ENCODE results near the gene MYLK.

The MYLK gene

DNA sequence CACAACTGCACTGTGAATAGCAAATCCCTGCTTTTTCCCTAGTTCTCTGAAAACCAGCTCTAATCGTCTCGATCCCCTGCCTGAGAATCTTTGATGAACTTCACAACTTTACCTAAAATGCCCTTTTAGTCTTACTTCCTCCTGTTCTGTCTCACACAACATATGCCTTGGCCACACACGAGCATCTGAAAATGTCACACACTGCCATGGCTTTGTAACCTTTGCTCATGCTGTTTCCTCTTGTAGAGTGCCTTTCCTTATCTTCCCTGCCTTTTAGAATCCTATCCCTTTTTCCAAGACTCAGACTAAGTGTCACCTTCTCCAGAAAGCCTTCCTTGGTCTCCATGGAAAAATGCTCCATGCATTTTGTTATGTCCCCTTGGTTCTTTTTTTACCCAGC, 227.9 kb downstream of the MYLK start:
- Histone ChIP-seq H3K4me2 (ENCODE audit: low read length) (no peak overlapping the region), H2BK15ac (replicated peaks; ENCODE audit: low read depth) (no peak overlapping the region), H4K5ac (ENCODE audit: low read length) (no peak overlapping the region), H2AK5ac (ENCODE audit: low read length) (no peak overlapping the region), H4K8ac (ENCODE audit: low read depth, low read length) (no peak overlapping the region), H3K4me3 (ENCODE audit: low read length) (no peak overlapping the region), H3K27ac (ENCODE audit: low read depth, low read length) (no peak overlapping the region), H2BK120ac (ENCODE audit: low read depth, low read length) (no peak overlapping the region), H3K36me3 (ENCODE audit: control insufficient read depth, insufficient read depth, low read length) (no peaks in the 10 kb centered on the region), H3K27me3 (ENCODE audit: insufficient read depth, low read length, poor library complexity) (no peaks in the 10 kb centered on the region), H3K79me2 (ENCODE audit: control insufficient read depth, insufficient read depth, low read length) (no peaks in the 10 kb centered on the region), H3K4ac (ENCODE audit: low read depth, low read length) (no peak overlapping the region), H3K23ac (ENCODE audit: low read length) (no peak overlapping the region), H3K9ac (ENCODE audit: low read length) (no peak overlapping the region), H3K18ac (ENCODE audit: low read length) (no peak overlapping the region), H2BK5ac (ENCODE audit: low read length) (no peak overlapping the region), H3K4me1 (ENCODE audit: control insufficient read depth, low read depth, low read length) (no peaks in the 10 kb centered on the region), H3K79me1 (ENCODE audit: low read length) (no peaks in the 10 kb centered on the region), H3K56ac (ENCODE audit: low read length) (no peak overlapping the region)
- DNase-seq: no peak
- no CpG with 5 or more reads among the region's 3 CpGs for WGBS (ENCODE audit: extremely low coverage, insufficient coverage, low lambda C conversion rate)

DNA sequence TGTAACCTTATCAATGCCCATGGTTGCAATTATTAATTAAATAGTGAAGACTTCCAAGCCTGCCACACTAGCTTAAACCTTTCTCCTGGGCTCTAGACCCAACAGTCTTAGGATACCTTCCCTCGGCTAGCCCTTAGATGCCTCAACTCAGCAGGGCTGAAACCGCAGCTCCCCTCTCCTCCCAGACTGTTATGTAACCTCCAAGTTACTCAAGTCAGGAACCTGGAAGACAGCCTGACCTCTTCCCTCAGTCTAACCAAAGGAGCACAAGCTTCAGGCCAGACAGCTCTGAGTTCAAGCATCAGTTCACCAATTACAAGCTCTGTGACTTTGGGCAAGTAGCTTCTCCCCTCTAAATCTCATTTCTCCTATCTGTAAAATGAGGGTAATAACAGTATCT, 228.7 kb downstream of the MYLK start:
- no CpG with 5 or more reads among the region's 2 CpGs for WGBS (ENCODE audit: extremely low coverage, insufficient coverage, low lambda C conversion rate)
- Histone ChIP-seq H3K56ac (ENCODE audit: low read length) (no peak overlapping the region), H3K23ac (ENCODE audit: low read length) (no peak overlapping the region), H3K18ac (ENCODE audit: low read length) (no peak overlapping the region), H4K8ac (ENCODE audit: low read depth, low read length) (no peak overlapping the region), H3K4me1 (ENCODE audit: control insufficient read depth, low read depth, low read length) (no peaks in the 10 kb centered on the region), H3K4me3 (ENCODE audit: low read length) (no peak overlapping the region), H3K4me2 (ENCODE audit: low read length) (no peak overlapping the region), H2BK5ac (ENCODE audit: low read length) (no peak overlapping the region), H3K79me1 (ENCODE audit: low read length) (no peaks in the 10 kb centered on the region), H2BK120ac (ENCODE audit: low read depth, low read length) (no peak overlapping the region), H3K27ac (ENCODE audit: low read depth, low read length) (no peak overlapping the region), H2BK15ac (replicated peaks; ENCODE audit: low read depth) (no peak overlapping the region), H3K36me3 (ENCODE audit: control insufficient read depth, insufficient read depth, low read length) (no peaks in the 10 kb centered on the region), H3K4ac (ENCODE audit: low read depth, low read length) (no peak overlapping the region), H3K79me2 (ENCODE audit: control insufficient read depth, insufficient read depth, low read length) (no peaks in the 10 kb centered on the region), H2AK5ac (ENCODE audit: low read length) (no peak overlapping the region), H3K9ac (ENCODE audit: low read length) (no peak overlapping the region), H4K5ac (ENCODE audit: low read length) (no peak overlapping the region), H3K27me3 (ENCODE audit: insufficient read depth, low read length, poor library complexity) (no peaks in the 10 kb centered on the region)
- DNase-seq: no peak

DNA sequence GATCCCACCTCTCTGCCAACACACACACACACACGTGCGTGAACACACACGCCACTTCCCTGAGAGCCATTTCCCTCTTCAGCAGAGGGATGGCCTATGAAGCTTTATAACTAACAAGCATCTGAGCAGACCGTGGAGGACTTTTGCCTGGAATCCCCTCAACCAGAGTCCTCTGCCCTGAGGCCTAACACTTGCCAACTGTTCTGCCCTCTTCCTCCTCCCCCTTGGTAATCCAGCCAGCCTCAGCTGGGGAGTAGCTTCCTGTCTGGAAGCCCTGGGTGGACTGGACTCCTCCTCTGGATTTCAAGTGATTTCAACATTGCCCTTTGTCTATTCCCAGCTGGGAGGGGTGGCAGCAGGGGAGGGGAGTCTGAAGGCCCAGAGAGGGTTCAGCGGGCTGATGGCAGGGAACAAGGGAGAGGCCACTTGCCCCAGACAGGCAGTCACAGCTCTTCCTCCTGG, 230.9 kb downstream of the MYLK start:
- Histone ChIP-seq H3K27me3 (ENCODE audit: insufficient read depth, low read length, poor library complexity) (no peaks in the 10 kb centered on the region), H3K4ac (ENCODE audit: low read depth, low read length) (no peak overlapping the region), H3K9ac (ENCODE audit: low read length) (no peak overlapping the region), H3K4me3 (ENCODE audit: low read length) (no peak overlapping the region), H2BK5ac (ENCODE audit: low read length) (no peak overlapping the region), H2BK120ac (ENCODE audit: low read depth, low read length) (no peak overlapping the region), H3K23ac (ENCODE audit: low read length) (no peak overlapping the region), H3K4me2 (ENCODE audit: low read length) (no peak overlapping the region), H3K56ac (ENCODE audit: low read length) (no peak overlapping the region), H3K79me2 (ENCODE audit: control insufficient read depth, insufficient read depth, low read length) (no peaks in the 10 kb centered on the region), H3K4me1 (ENCODE audit: control insufficient read depth, low read depth, low read length) (no peaks in the 10 kb centered on the region), H3K27ac (ENCODE audit: low read depth, low read length) (no peak overlapping the region), H3K18ac (ENCODE audit: low read length) (no peak overlapping the region), H3K36me3 (ENCODE audit: control insufficient read depth, insufficient read depth, low read length) (no peaks in the 10 kb centered on the region), H2AK5ac (ENCODE audit: low read length) (peak overlapping the region; percentile 24), H4K5ac (ENCODE audit: low read length) (no peak overlapping the region), H3K79me1 (ENCODE audit: low read length) (no peaks in the 10 kb centered on the region), H4K8ac (ENCODE audit: low read depth, low read length) (no peak overlapping the region), H2BK15ac (replicated peaks; ENCODE audit: low read depth) (no peak overlapping the region)
- peak; percentile 44 for DNase-seq
- no CpG with 5 or more reads among the region's 5 CpGs for WGBS (ENCODE audit: extremely low coverage, insufficient coverage, low lambda C conversion rate)

DNA sequence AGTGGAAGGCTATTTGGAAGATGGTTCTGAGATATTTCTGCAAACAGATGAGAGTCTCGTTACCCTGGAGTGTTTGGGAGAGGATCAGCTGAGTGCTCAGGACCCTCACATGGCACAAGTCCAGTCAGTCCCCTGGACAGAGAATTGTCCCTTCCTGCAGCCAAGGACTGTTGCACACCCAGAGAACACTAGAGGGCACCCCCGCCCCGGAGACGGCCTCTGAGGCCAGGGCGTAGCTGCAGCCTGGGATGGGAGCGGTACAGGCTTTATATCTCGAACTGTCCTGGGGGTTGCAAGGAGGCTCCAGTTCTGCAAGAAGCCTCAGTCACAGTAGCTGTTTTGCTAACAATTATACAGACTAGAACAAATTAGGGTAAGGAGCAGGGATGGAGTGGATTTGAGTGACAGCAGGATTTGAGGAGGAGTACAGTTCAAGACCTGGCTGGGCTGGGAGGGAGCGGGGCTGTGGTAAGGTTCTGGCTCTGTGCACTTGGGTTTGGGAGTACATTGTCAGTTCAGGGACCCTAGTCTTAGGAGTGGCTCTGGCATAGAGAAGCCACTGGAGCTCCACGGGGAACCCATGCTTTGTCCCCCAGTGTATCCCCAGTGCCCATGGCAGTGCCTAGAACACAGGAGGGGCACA, 231.7 kb downstream of the MYLK start:
- Histone ChIP-seq H2BK15ac (replicated peaks; ENCODE audit: low read depth) (no peak overlapping the region), H2BK120ac (ENCODE audit: low read depth, low read length) (no peak overlapping the region), H3K79me1 (ENCODE audit: low read length) (no peaks in the 10 kb centered on the region), H3K27ac (ENCODE audit: low read depth, low read length) (no peak overlapping the region), H3K18ac (ENCODE audit: low read length) (no peak overlapping the region), H3K27me3 (ENCODE audit: insufficient read depth, low read length, poor library complexity) (no peaks in the 10 kb centered on the region), H2AK5ac (ENCODE audit: low read length) (no peak overlapping the region), H3K4ac (ENCODE audit: low read depth, low read length) (no peak overlapping the region), H3K56ac (ENCODE audit: low read length) (no peak overlapping the region), H3K4me2 (ENCODE audit: low read length) (no peak overlapping the region), H2BK5ac (ENCODE audit: low read length) (no peak overlapping the region), H3K23ac (ENCODE audit: low read length) (no peak overlapping the region), H3K9ac (ENCODE audit: low read length) (no peak overlapping the region), H3K4me3 (ENCODE audit: low read length) (no peak overlapping the region), H4K5ac (ENCODE audit: low read length) (no peak overlapping the region), H4K8ac (ENCODE audit: low read depth, low read length) (no peak overlapping the region), H3K79me2 (ENCODE audit: control insufficient read depth, insufficient read depth, low read length) (no peaks in the 10 kb centered on the region), H3K36me3 (ENCODE audit: control insufficient read depth, insufficient read depth, low read length) (no peaks in the 10 kb centered on the region), H3K4me1 (ENCODE audit: control insufficient read depth, low read depth, low read length) (no peaks in the 10 kb centered on the region)
- WGBS (ENCODE audit: extremely low coverage, insufficient coverage, low lambda C conversion rate): no CpG with 5 or more reads among the region's 9 CpGs
- peak; percentile 79 for DNase-seq

DNA sequence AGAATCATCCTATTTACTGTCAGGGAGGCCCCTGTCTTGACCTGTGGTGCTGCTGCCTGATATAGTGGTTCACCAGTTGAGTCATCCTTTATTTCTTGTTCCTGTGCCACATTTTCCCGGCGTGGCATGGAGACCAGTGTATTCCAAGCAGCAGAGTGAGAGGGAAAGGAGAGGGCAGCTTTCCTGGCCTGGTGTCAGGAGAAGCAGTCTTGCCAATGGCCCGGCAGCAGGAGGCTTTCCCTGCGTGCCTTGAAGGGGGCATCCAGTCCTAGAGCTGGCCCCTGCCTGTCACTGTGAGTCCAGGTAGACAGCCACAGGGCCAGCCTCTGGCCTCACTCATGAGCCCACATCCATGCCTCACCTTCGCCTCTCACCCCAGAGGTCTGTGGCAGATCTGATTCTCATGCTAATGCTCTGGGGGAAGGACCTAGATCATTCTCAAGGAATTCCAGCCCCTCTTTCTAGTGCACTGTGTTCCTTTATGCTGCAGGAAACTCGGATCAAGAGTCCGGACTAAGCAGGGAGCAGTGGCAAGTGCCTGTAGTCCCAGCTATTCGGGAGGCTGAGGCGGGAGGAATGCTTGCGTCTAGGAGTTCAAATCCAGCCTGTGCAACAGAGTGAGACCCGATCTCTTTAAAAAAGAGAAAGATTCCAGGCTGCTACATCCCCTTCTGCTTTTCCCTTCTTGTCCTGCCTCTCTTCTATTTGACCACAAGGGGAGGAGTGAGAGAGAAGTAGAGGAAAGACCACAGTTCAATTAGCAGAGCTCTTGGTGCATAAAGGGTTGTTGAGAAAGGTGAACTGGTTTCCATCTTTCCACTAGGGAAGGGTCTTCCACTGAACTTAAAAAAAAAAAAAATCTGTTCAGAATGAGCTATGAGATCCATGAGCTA, 232.4 kb downstream of the MYLK start:
- Histone ChIP-seq H2BK120ac (ENCODE audit: low read depth, low read length) (no peak overlapping the region), H2BK15ac (replicated peaks; ENCODE audit: low read depth) (no peak overlapping the region), H3K56ac (ENCODE audit: low read length) (no peak overlapping the region), H3K4me2 (ENCODE audit: low read length) (no peak overlapping the region), H3K9ac (ENCODE audit: low read length) (no peak overlapping the region), H2AK5ac (ENCODE audit: low read length) (no peak overlapping the region), H3K23ac (ENCODE audit: low read length) (no peak overlapping the region), H4K5ac (ENCODE audit: low read length) (no peak overlapping the region), H3K36me3 (ENCODE audit: control insufficient read depth, insufficient read depth, low read length) (no peaks in the 10 kb centered on the region), H3K27me3 (ENCODE audit: insufficient read depth, low read length, poor library complexity) (no peaks in the 10 kb centered on the region), H4K8ac (ENCODE audit: low read depth, low read length) (no peak overlapping the region), H3K79me1 (ENCODE audit: low read length) (no peaks in the 10 kb centered on the region), H3K4me3 (ENCODE audit: low read length) (no peak overlapping the region), H3K79me2 (ENCODE audit: control insufficient read depth, insufficient read depth, low read length) (no peaks in the 10 kb centered on the region), H3K27ac (ENCODE audit: low read depth, low read length) (no peak overlapping the region), H3K4ac (ENCODE audit: low read depth, low read length) (no peak overlapping the region), H3K18ac (ENCODE audit: low read length) (no peak overlapping the region), H2BK5ac (ENCODE audit: low read length) (no peak overlapping the region), H3K4me1 (ENCODE audit: control insufficient read depth, low read depth, low read length) (no peaks in the 10 kb centered on the region)
- DNase-seq: peak; percentile 27
- WGBS (ENCODE audit: extremely low coverage, insufficient coverage, low lambda C conversion rate): no CpG with 5 or more reads among the region's 11 CpGs
